H1 (cell line): ENCODE results near the gene XIRP1. TPM values are rescaled to one million over a fixed set of nuclear protein-coding genes. Genes with fewer than 3 reads are reported as not detected.

Experiments used
- CTCF ChIA-PET: fragments of 300-600 bp; sonication (Branson Sonifier 250); formaldehyde crosslinking; loops from one replicate; lab custom pipeline; 2021; ENCODE audit not compliant: partially characterized antibody; lab: Charles Lee
- POLR2A ChIA-PET: fragments of 300-600 bp; sonication (Branson Sonifier 250); formaldehyde crosslinking; loops from one replicate; lab custom pipeline; 2021; ENCODE audit warnings: inconsistent platforms; ENCODE audit not compliant: partially characterized antibody; lab: Charles Lee
- DNase-seq, 2 experiments: peaks; one replicate each; pipeline versions ENCODE4 v3.0.0 to v3.0.0-alpha.2; 2010 to 2022; ENCODE audit warnings: low spot score in 2 of 2, low read depth in 1 of 2, mixed read lengths in 1 of 2
- FAIRE-seq: peaks from 2 replicates; lab custom pipeline; 2011; peaks lifted over from hg19 to GRCh38; lab: Jason Lieb, UNC
- H2AFZ ChIP-seq: 2 replicates; pipeline ENCODE4 v1.8.1; 2012; ENCODE audit warnings: low read length, inconsistent platforms
- H2AK5ac ChIP-seq: 2 replicates; pipeline ENCODE4 v1.6.1; 2013; ENCODE audit warnings: low read depth, low read length
- H2BK120ac ChIP-seq: replicated peaks from 2 replicates; pipeline ENCODE3; 2013; ENCODE audit warnings: low read depth, low read length, inconsistent platforms
- H2BK12ac ChIP-seq: 2 replicates; pipeline ENCODE4 v1.6.1; 2013; ENCODE audit warnings: low read depth, low read length
- H2BK15ac ChIP-seq: 2 replicates; pipeline ENCODE4 v1.6.1; 2013; ENCODE audit warnings: low read length
- H2BK20ac ChIP-seq: 2 replicates; pipeline ENCODE4 v1.6.1; 2013; ENCODE audit warnings: low read length
- H2BK5ac ChIP-seq: 2 replicates; pipeline ENCODE4 v1.6.1; 2013; ENCODE audit warnings: low read depth, low read length
- H3K14ac ChIP-seq: 2 replicates; pipeline ENCODE4 v1.6.1; 2013; ENCODE audit warnings: inconsistent platforms; ENCODE audit not compliant: insufficient read length
- H3K18ac ChIP-seq: 2 replicates; pipeline ENCODE4 v1.6.1; 2013; ENCODE audit warnings: low read length; ENCODE audit errors: extremely low read depth
- H3K23ac ChIP-seq: 2 replicates; pipeline ENCODE4 v1.6.1; 2013; ENCODE audit warnings: inconsistent platforms; ENCODE audit not compliant: insufficient read length
- H3K23me2 ChIP-seq: 2 replicates; pipeline ENCODE4 v1.6.1; 2013; ENCODE audit warnings: low read depth, low read length
- H3K27ac ChIP-seq: 2 replicates; pipeline ENCODE4 v1.6.1; 2011; ENCODE audit warnings: low read depth, low read length, inconsistent platforms
- H3K27me3 ChIP-seq, 4 experiments: replicated peaks in 1 of 4; 1 replicate in 1 of 4; 2 replicates in 3 of 4; pipeline versions ENCODE4 v1.6.1 to v1.8.1; 2011 to 2013; ENCODE audit warnings: low read length in 3 of 4, mild to moderate bottlenecking in 3 of 4, inconsistent platforms in 2 of 4, mixed read lengths in 2 of 4, moderate library complexity in 1 of 4; ENCODE audit not compliant: control insufficient read depth in 3 of 4, insufficient read depth in 3 of 4; ENCODE audit errors: extremely low read depth in 1 of 4
- H3K36me3 ChIP-seq, 4 experiments: 2 replicates each; pipeline versions ENCODE4 v1.6.1 to v1.8.1; 2011 to 2013; ENCODE audit warnings: mild to moderate bottlenecking in 4 of 4, low read length in 3 of 4, moderate library complexity in 2 of 4, control low read depth in 1 of 4, inconsistent platforms in 1 of 4; ENCODE audit not compliant: insufficient read depth in 4 of 4, control insufficient read depth in 2 of 4
- H3K4ac ChIP-seq: replicated peaks from 2 replicates; pipeline ENCODE3; 2013; ENCODE audit warnings: low read length, low read depth, mixed read lengths, inconsistent platforms; ENCODE audit not compliant: insufficient read length
- H3K4me1 ChIP-seq, 4 experiments: replicated peaks in 1 of 4; 1 replicate in 1 of 4; 2 replicates in 3 of 4; pipeline versions ENCODE4 v1.6.1 to v1.8.1; 2011 to 2013; ENCODE audit warnings: low read length in 3 of 4, inconsistent platforms in 2 of 4, mixed read lengths in 1 of 4; ENCODE audit not compliant: insufficient read depth in 4 of 4, control insufficient read depth in 3 of 4
- H3K4me2 ChIP-seq, 2 experiments: 2 replicates each; pipeline versions ENCODE4 v1.6.1 to v1.8.1; 2011 to 2013; ENCODE audit warnings: low read depth in 2 of 2, low read length in 2 of 2, control low read depth in 1 of 2, inconsistent platforms in 1 of 2, mild to moderate bottlenecking in 1 of 2; ENCODE audit not compliant: insufficient read depth in 1 of 2
- H3K4me3 ChIP-seq, 4 experiments: fragments of 200-600, 300-600 bp in 1 of 4; sonication (generic), shearing (Covaris generic), sonication (Bioruptor Twin) in 1 of 4; 2 replicates each; pipeline versions ENCODE4 v1.5.1 to v1.8.1; 2011 to 2016; ENCODE audit warnings: low read length in 4 of 4, low read depth in 3 of 4, control low read depth in 2 of 4, inconsistent platforms in 2 of 4, mild to moderate bottlenecking in 2 of 4, mixed read lengths in 1 of 4, moderate library complexity in 1 of 4; ENCODE audit not compliant: insufficient read depth in 2 of 4; ENCODE audit errors: extremely low read depth in 1 of 4
- H3K56ac ChIP-seq: replicated peaks from 2 replicates; pipeline ENCODE3; 2013; ENCODE audit warnings: low read depth, mild to moderate bottlenecking, mixed read lengths, low read length, inconsistent platforms; ENCODE audit not compliant: insufficient read length
- H3K79me1 ChIP-seq: 2 replicates; pipeline ENCODE4 v1.6.1; 2013; ENCODE audit warnings: low read depth, low read length, control low read depth
- H3K79me2 ChIP-seq, 2 experiments: 2 replicates each; pipeline versions ENCODE4 v1.6.1 to v1.8.1; 2012 to 2013; ENCODE audit warnings: low read length in 2 of 2, mild to moderate bottlenecking in 2 of 2, inconsistent platforms in 1 of 2; ENCODE audit not compliant: insufficient read depth in 2 of 2, control insufficient read depth in 1 of 2
- H3K9ac ChIP-seq, 4 experiments: replicated peaks in 1 of 4; 1 replicate in 1 of 4; 2 replicates in 3 of 4; pipeline versions ENCODE4 v1.6.1 to v1.8.1; 2011 to 2013; ENCODE audit warnings: low read depth in 3 of 4, low read length in 3 of 4, control low read depth in 2 of 4, mild to moderate bottlenecking in 2 of 4, moderate library complexity in 2 of 4, inconsistent platforms in 1 of 4; ENCODE audit errors: extremely low read depth in 1 of 4
- H3K9me3 ChIP-seq, 2 experiments: 2 replicates each; pipeline versions ENCODE4 v1.6.1 to v1.8.1; 2012 to 2013; ENCODE audit warnings: mild to moderate bottlenecking in 2 of 2, moderate library complexity in 2 of 2, control low read depth in 1 of 2, inconsistent platforms in 1 of 2, low read depth in 1 of 2, low read length in 1 of 2, mixed read lengths in 1 of 2; ENCODE audit not compliant: insufficient read depth in 2 of 2
- H4K20me1 ChIP-seq, 2 experiments: replicated peaks in 1 of 2; 2 replicates each; pipeline versions ENCODE3 to v1.8.1; 2011 to 2013; ENCODE audit warnings: inconsistent platforms in 2 of 2, low read length in 2 of 2, mild to moderate bottlenecking in 1 of 2; ENCODE audit not compliant: insufficient read depth in 2 of 2, control insufficient read depth in 1 of 2
- H4K5ac ChIP-seq: 2 replicates; pipeline ENCODE4 v1.6.1; 2013; ENCODE audit warnings: low read length, low read depth, mixed read lengths, inconsistent platforms; ENCODE audit not compliant: insufficient read length
- H4K8ac ChIP-seq: 2 replicates; pipeline ENCODE4 v1.8.0; 2013; ENCODE audit warnings: mild to moderate bottlenecking, moderate library complexity, low read length, inconsistent platforms; ENCODE audit not compliant: insufficient read depth; ENCODE audit errors: extremely low read depth
- H4K91ac ChIP-seq: replicated peaks from 2 replicates; pipeline ENCODE3; 2013; ENCODE audit warnings: low read length, mixed read lengths, inconsistent platforms; ENCODE audit not compliant: insufficient read length
- ASH2L ChIP-seq: fragments of 200-600, 300-600 bp; sonication (generic); IDR thresholded peaks from one replicate; pipeline ENCODE4 v1.7.1; 2017; ENCODE audit warnings: low read length
- KDM5A ChIP-seq: fragments of 200-600 bp; IDR thresholded peaks from 2 replicates; pipeline ENCODE4 v1.7.1; 2012; ENCODE audit warnings: mild to moderate bottlenecking, low read length, inconsistent platforms, mixed read lengths
- POLR2A ChIP-seq, 2 experiments: IDR thresholded peaks; 1 replicate in 1 of 2; 2 replicates in 1 of 2; pipeline ENCODE4 v1.6.1; 2011; ENCODE audit warnings: low read depth in 2 of 2, low read length in 2 of 2, mild to moderate bottlenecking in 2 of 2; ENCODE audit errors: control extremely low read depth in 1 of 2
- RAD21 ChIP-seq, 2 experiments: IDR thresholded peaks in 1 of 2; conservative IDR thresholded peaks in 1 of 2; 2 replicates each; pipeline ENCODE4 v1.6.1; 2011; ENCODE audit warnings: low read depth in 2 of 2, low read length in 2 of 2, improper control_type of control experiment in 1 of 2, inconsistent platforms in 1 of 2, mild to moderate bottlenecking in 1 of 2, moderate library complexity in 1 of 2
- RBBP5 ChIP-seq: IDR thresholded peaks from 2 replicates; pipeline ENCODE4 v1.7.1; 2012; ENCODE audit warnings: low read depth, mild to moderate bottlenecking, inconsistent platforms, low read length, moderate library complexity, borderline replicate concordance
- SAP30 ChIP-seq: fragments of 300-600 bp; sonication (generic); IDR thresholded peaks from 2 replicates; pipeline ENCODE4 v1.7.1; 2012; ENCODE audit warnings: low read length, moderate library complexity, mild to moderate bottlenecking, inconsistent platforms; ENCODE audit not compliant: insufficient read depth, insufficient replicate concordance
- SP4 ChIP-seq: IDR thresholded peaks from 2 replicates; pipeline ENCODE4 v1.6.1; 2012; ENCODE audit warnings: low read length, inconsistent platforms
- WGBS, 2 experiments: shearing (Covaris generic) in 1 of 2; methylation state at CpG; one replicate each; pipeline versions ENCODE4 v1.1.6 to v1.1.7; 2013 to 2015; ENCODE audit warnings: low lambda C conversion rate in 2 of 2, mixed read lengths in 2 of 2, inconsistent platforms in 1 of 2, low coverage in 1 of 2, missing lambda C conversion rate in 1 of 2; ENCODE audit not compliant: insufficient replicate concordance in 2 of 2, insufficient coverage in 1 of 2, insufficient read length in 1 of 2; ENCODE audit errors: extremely low coverage in 1 of 2, missing lambda C conversion rate in 1 of 2; 5-methylcytosine and 5-hydroxymethylcytosine counted together
- polyA plus RNA-seq, 7 experiments: library from polyadenylated mRNA; depleted of rRNA in 3 of 7; stranded (reverse) in 5 of 7; unstranded in 2 of 7; fragments of >200 nt in 5 of 7; fragments of 200-250 nt in 2 of 7; gene quantifications; 1 replicate in 5 of 7; 2 replicates in 1 of 7; 4 replicates in 1 of 7; pipeline versions ENCODE4 v1.2.1 to v1.2.3, GENCODE V29; 2011 to 2013; ENCODE audit warnings: missing spikeins in 2 of 7, mixed read lengths in 2 of 7
- total RNA-seq: library from RNA; stranded (reverse); fragmentation: NEBNext Ultra II Directional; extraction: Animal tissue kit (Norgen Biotek cat#: 25700); gene quantifications from 2 replicates; pipeline ENCODE4 v1.2.1, GENCODE V29; 2021
- TF ChIP-seq, protein P1 (sequence below): IDR thresholded peaks from 2 replicates; pipeline ENCODE4 v1.6.1; 2012; ENCODE audit warnings: low read length, inconsistent platforms

Gene XIRP1
- total and polyA plus RNA-seq, 2 of the 8 experiments (the other 6 are each of a cell fraction or from before 2014, with no cell fraction given): not detected

DNA sequence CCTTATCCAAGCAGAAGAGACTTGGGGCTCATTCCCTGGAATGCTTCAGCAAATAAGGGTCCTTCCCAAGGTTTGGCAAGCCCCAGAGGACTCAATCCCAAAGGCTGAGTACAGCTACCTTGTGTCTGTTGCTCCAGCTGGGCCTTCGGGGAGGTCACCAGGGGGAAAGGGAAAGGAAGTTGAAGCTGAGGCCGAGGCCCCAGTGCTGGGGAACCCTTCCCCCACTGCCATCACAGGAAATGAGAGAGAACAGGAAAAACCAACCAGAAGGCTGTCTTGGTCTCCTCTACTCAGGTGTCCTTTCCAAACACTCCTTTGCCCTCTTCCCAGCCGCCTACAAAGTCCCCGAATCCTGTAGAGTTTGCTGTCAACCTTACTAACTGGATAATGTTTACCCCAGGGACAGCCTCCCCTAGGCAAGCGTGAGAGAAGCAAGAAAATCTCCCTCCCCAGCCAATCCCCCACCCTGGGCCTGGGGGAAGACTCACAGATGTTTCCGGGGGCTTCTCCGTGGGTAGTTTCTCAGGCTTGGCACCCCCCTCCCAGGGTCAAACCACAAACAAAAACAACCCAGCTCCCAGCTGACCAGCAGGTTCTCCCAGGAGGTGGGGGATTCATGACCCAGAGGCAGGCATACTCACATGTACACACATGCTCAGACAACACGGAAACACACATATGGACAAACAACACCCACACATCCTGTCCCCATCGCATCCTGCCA, 44.5 kb downstream of the XIRP1 start:
- ChIA-PET POLR2A (interaction anchor here (1.1 to 2.0 kb wide), 4 partner anchors 10 to 32 kb away, joined by 3 to 8 read pairs (median 6); no protein-coding TSS in a partner anchor), CTCF (interaction anchor here (1.2 to 2.8 kb wide), 6 partner anchors 10 to 140 kb away, joined by 3 to 11 read pairs (median 5); no protein-coding TSS in a partner anchor)
- H3K4me3 ChIP-seq: no peak overlapping the region
- H2BK5ac ChIP-seq: peak overlapping the region; percentile 96
- H3K27me3 ChIP-seq: no peaks in the 10 kb centered on the region
- no peak overlapping the region for H3K56ac ChIP-seq
- peak overlapping the region; percentile 44 for H4K91ac ChIP-seq
- peak overlapping the region; percentile 68 for H3K18ac ChIP-seq
- no peak for FAIRE-seq
- 0 out of 7 replicates have a peak overlapping the region, but pooled peaks of 1 of the 4 experiments have one; percentile 19 for H3K9ac ChIP-seq
- 75% methylated on average over 8 of the region's 9 CpGs; no CpG with 5 or more reads in 1 of the 2 experiments for WGBS, 2 experiments
- TF ChIP-seq POLR2A (IDR thresholded peaks at IDR 0.05; ENCODE audit: control extremely low read depth in 1 of 2, low read depth in 2 of 2, low read length in 2 of 2): no peak
- TF ChIP-seq SP4: no peak
- no peak for TF ChIP-seq KDM5A
- TF ChIP-seq SAP30: no peak
- no peak for TF ChIP-seq RBBP5
- TF ChIP-seq ASH2L: no peak
- TF ChIP-seq, protein P1, sequence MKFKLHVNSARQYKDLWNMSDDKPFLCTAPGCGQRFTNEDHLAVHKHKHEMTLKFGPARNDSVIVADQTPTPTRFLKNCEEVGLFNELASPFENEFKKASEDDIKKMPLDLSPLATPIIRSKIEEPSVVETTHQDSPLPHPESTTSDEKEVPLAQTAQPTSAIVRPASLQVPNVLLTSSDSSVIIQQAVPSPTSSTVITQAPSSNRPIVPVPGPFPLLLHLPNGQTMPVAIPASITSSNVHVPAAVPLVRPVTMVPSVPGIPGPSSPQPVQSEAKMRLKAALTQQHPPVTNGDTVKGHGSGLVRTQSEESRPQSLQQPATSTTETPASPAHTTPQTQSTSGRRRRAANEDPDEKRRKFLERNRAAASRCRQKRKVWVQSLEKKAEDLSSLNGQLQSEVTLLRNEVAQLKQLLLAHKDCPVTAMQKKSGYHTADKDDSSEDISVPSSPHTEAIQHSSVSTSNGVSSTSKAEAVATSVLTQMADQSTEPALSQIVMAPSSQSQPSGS: no peak
- no peak for TF ChIP-seq RAD21 (IDR thresholded peaks at IDR 0.05 in 1 of 2, conservative IDR thresholded peaks at IDR 0.05 in 1 of 2; ENCODE audit: low read depth in 2 of 2, low read length in 2 of 2)
- no peak overlapping the region for H3K4ac ChIP-seq
- H3K23ac ChIP-seq: no peak overlapping the region
- peak overlapping the region; percentile 65; the same call in 1 of the 2 replicates for H2BK15ac ChIP-seq
- peaks cover 12 to 34% (median 20%) of the 10 kb centered on the region in 4 experiments; a peak in 6 of 8 replicates for H3K36me3 ChIP-seq
- peak overlapping the region; percentile 9 to 12; a peak in 3 of 4 replicates for H3K4me2 ChIP-seq
- peak overlapping the region; percentile 80; the same call in 1 of the 2 replicates for H2BK12ac ChIP-seq
- H3K4me1 ChIP-seq: peaks cover 17 to 54% (median 36%) of the 10 kb centered on the region in 4 experiments
- H3K23me2 ChIP-seq: peaks cover 16% of the 10 kb centered on the region
- H3K79me2 ChIP-seq: peaks cover 14 to 44% of the 10 kb centered on the region in 2 experiments
- no peak overlapping the region for H4K5ac ChIP-seq
- no peaks in the 10 kb centered on the region for H3K9me3 ChIP-seq
- 0 out of 2 replicates have a peak overlapping the region, but pooled peaks have one; percentile 20 for H4K8ac ChIP-seq
- no peak overlapping the region for H2AFZ ChIP-seq
- no peak overlapping the region for H2BK20ac ChIP-seq
- DNase-seq: no peak
- peaks cover 7 to 36% of the 10 kb centered on the region in 2 experiments for H4K20me1 ChIP-seq
- H3K14ac ChIP-seq: no peak overlapping the region
- 0 out of 2 replicates have a peak overlapping the region, but pooled peaks have one; percentile 42 for H3K27ac ChIP-seq
- H2BK120ac ChIP-seq: no peak overlapping the region
- H3K79me1 ChIP-seq: peaks cover 18% of the 10 kb centered on the region; the same call in 1 of the 2 replicates
- peak overlapping the region; percentile 84; the same call in 1 of the 2 replicates for H2AK5ac ChIP-seq
